WTC11 (cell line): Measurements from ENCODE around the gene OR51F1. TPM values are rescaled to one million over a fixed set of nuclear protein-coding genes. Genes with fewer than 3 reads are reported as not detected.

Source experiments
- ATAC-seq: fragments of 200-7000 bp; cut with Tn5 transposase; 2 replicates; pipeline ENCODE4 v1.10.0; 2021; ENCODE audit warnings: mild to moderate bottlenecking, moderate library complexity
- CTCF ChIA-PET: fragments of 300-600 bp; sonication (Branson Sonifier 250); formaldehyde crosslinking; loops from one replicate; lab custom pipeline; 2021; ENCODE audit warnings: antibody characterized with exemption; lab: Charles Lee
- POLR2A ChIA-PET: fragments of 350-600 bp; sonication (Branson Sonifier 250); formaldehyde crosslinking; loops from one replicate; lab custom pipeline; 2021; ENCODE audit warnings: antibody characterized with exemption; lab: Charles Lee
- DNase-seq: peaks from one replicate; pipeline ENCODE4 v3.0.0; 2021; ENCODE audit warnings: low spot score
- H3K27ac Mint-ChIP-seq: 2 replicates; pipeline ENCODE4 v1.8.0; 2021; ENCODE audit warnings: mixed read lengths
- H3K27me3 Mint-ChIP-seq: 2 replicates; pipeline ENCODE4 v1.8.0; 2021; ENCODE audit warnings: low read depth, mild to moderate bottlenecking, moderate library complexity, mixed read lengths
- H3K36me3 Mint-ChIP-seq: 2 replicates; pipeline ENCODE4 v1.8.0; 2021; ENCODE audit warnings: mixed read lengths
- H3K4me1 Mint-ChIP-seq: 2 replicates; pipeline ENCODE4 v1.8.0; 2022; ENCODE audit warnings: mixed read lengths
- H3K4me3 Mint-ChIP-seq: 2 replicates; pipeline ENCODE4 v1.8.0; 2021; ENCODE audit warnings: mild to moderate bottlenecking, moderate library complexity, mixed read lengths
- H3K9me3 Mint-ChIP-seq: 2 replicates; pipeline ENCODE4 v1.8.0; 2021; ENCODE audit warnings: mixed read lengths
- AR ChIP-seq: fragments of 250-450 bp; sonication (Bioruptor Pico); IDR thresholded peaks from 2 replicates; pipeline ENCODE4 v1.9.0; 2021; ENCODE audit warnings: mild to moderate bottlenecking
- CREB1 ChIP-seq: sonication (generic); formaldehyde crosslinking; IDR thresholded peaks from 2 replicates; pipeline ENCODE4 v1.8.0; 2023; ENCODE audit warnings: mild to moderate bottlenecking, missing genetic modification reagents
- HMGA2 ChIP-seq: fragments of 250-450 bp; sonication (Bioruptor Pico); IDR thresholded peaks from 2 replicates; pipeline ENCODE4 v1.4.0; 2021; ENCODE audit warnings: mild to moderate bottlenecking, moderate library complexity
- HMGXB4 ChIP-seq: sonication (generic); formaldehyde crosslinking; IDR thresholded peaks from 2 replicates; pipeline ENCODE4 v1.8.1; 2023; ENCODE audit warnings: mild to moderate bottlenecking, moderate library complexity, missing genetic modification reagents
- NFYB ChIP-seq: sonication (generic); formaldehyde crosslinking; conservative IDR thresholded peaks from 2 replicates; pipeline ENCODE4 v1.8.0; 2022; ENCODE audit warnings: low read depth, missing genetic modification reagents
- NR3C1 ChIP-seq: sonication (generic); formaldehyde crosslinking; conservative IDR thresholded peaks from 2 replicates; pipeline ENCODE4 v1.8.1; 2023; ENCODE audit warnings: low read depth, mild to moderate bottlenecking, missing genetic modification reagents
- OVOL2 ChIP-seq: fragments of 250-450 bp; sonication (Bioruptor Pico); IDR thresholded peaks from 2 replicates; pipeline ENCODE4 v1.9.0; 2021; ENCODE audit warnings: mild to moderate bottlenecking, borderline replicate concordance
- RORB ChIP-seq: fragments of 250-450 bp; sonication (Bioruptor Pico); IDR thresholded peaks from 2 replicates; pipeline ENCODE4 v1.9.0; 2021; ENCODE audit warnings: mild to moderate bottlenecking
- TCF7 ChIP-seq: sonication (generic); formaldehyde crosslinking; IDR thresholded peaks from 2 replicates; pipeline ENCODE4 v1.8.0; 2022; ENCODE audit warnings: mild to moderate bottlenecking, low read depth, missing genetic modification reagents, moderate library complexity
- ZBTB43 ChIP-seq: sonication (generic); formaldehyde crosslinking; IDR thresholded peaks from 2 replicates; pipeline ENCODE4 v1.8.1; 2023; ENCODE audit warnings: mild to moderate bottlenecking, missing genetic modification reagents
- ZNF317 ChIP-seq: sonication (generic); formaldehyde crosslinking; IDR thresholded peaks from 2 replicates; pipeline ENCODE4 v1.8.1; 2023; ENCODE audit warnings: low read depth, mild to moderate bottlenecking, moderate library complexity, missing genetic modification reagents, borderline replicate concordance
- ZNF396 ChIP-seq: fragments of 250-450 bp; sonication (Bioruptor Pico); IDR thresholded peaks from 2 replicates; pipeline ENCODE4 v1.8.0; 2021; ENCODE audit warnings: mild to moderate bottlenecking, moderate library complexity, borderline replicate concordance
- ZNF423 ChIP-seq: fragments of 250-450 bp; sonication (Bioruptor Pico); IDR thresholded peaks from 2 replicates; pipeline ENCODE4 v2.1.2; 2022; ENCODE audit warnings: mild to moderate bottlenecking, moderate library complexity
- ZNF512 ChIP-seq: sonication (generic); formaldehyde crosslinking; IDR thresholded peaks from 2 replicates; pipeline ENCODE4 v1.8.1; 2022; ENCODE audit warnings: missing genetic modification reagents, borderline replicate concordance
- ZNF671 ChIP-seq: fragments of 250-450 bp; sonication (Bioruptor Pico); IDR thresholded peaks from 2 replicates; pipeline ENCODE4 v1.8.0; 2021; ENCODE audit warnings: mild to moderate bottlenecking
- total RNA-seq: library from RNA; stranded (reverse); gene quantifications from 3 replicates; pipeline ENCODE4 v1.2.3, GENCODE V29; 2021
- TF ChIP-seq, protein P1 (sequence below): sonication (generic); formaldehyde crosslinking; IDR thresholded peaks from 2 replicates; pipeline ENCODE4 v1.8.0; 2022; ENCODE audit warnings: mild to moderate bottlenecking, missing genetic modification reagents
- TF ChIP-seq, protein P2 (sequence below): sonication (generic); formaldehyde crosslinking; IDR thresholded peaks from 2 replicates; pipeline ENCODE4 v1.8.1; 2023; ENCODE audit warnings: mild to moderate bottlenecking, missing genetic modification reagents, borderline replicate concordance
- TF ChIP-seq, protein P3 (sequence below): sonication (generic); formaldehyde crosslinking; conservative IDR thresholded peaks from 2 replicates; pipeline ENCODE4 v1.8.1; 2023; ENCODE audit warnings: mild to moderate bottlenecking, low read depth, missing genetic modification reagents, moderate library complexity

OR51F1 gene
- total RNA-seq, 1 experiment from 2014 or later: not detected

- TF ChIP-seq ZBTB43 (CRISPR knock-in tag): no peak
- TF ChIP-seq, protein P1, sequence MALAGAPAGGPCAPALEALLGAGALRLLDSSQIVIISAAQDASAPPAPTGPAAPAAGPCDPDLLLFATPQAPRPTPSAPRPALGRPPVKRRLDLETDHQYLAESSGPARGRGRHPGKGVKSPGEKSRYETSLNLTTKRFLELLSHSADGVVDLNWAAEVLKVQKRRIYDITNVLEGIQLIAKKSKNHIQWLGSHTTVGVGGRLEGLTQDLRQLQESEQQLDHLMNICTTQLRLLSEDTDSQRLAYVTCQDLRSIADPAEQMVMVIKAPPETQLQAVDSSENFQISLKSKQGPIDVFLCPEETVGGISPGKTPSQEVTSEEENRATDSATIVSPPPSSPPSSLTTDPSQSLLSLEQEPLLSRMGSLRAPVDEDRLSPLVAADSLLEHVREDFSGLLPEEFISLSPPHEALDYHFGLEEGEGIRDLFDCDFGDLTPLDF (CRISPR knock-in tag): no peak
- TF ChIP-seq, all 79 proteins: peak for 0
Observed at GRCh38 chr11:4809246-4809645, 39.5 kb upstream of the OR51F1 start (continued).

DNA sequence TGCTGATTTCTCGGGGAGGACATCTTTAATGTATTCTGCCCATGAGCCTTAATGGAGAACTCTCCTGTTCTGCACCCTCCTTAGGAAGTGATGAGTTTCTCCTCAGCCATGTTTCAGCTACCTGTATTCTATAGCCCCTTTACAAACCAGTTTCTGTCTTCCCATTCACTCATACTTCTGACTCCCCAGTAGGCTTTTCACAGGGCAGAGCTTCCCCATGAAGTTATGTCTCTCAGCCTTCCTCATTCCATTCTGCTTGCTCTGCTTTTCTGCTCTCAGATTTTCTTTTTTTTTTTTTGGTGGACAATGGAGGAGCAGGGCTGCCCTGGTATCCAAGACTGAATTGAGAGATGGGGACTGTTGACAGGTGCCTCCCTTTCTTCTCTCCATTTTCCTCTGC lies 38.7 kb upstream of the OR51F1 start:
- Mint-ChIP-seq H3K27ac (no peak overlapping the region), H3K4me1 (no peaks in the 10 kb centered on the region), H3K27me3 (peaks cover 4% of the 10 kb centered on the region; the same call in 1 of the 2 replicates), H3K36me3 (no peaks in the 10 kb centered on the region), H3K9me3 (no peaks in the 10 kb centered on the region), H3K4me3 (no peak overlapping the region)
- no peak for ATAC-seq
- POLR2A ChIA-PET: no interaction called here
- TF ChIP-seq ZNF423 (CRISPR knock-in tag) (no peak), RORB (CRISPR knock-in tag) (no peak), ZNF512 (CRISPR knock-in tag) (no peak), TCF7 (CRISPR knock-in tag) (no peak), AR (CRISPR knock-in tag) (no peak), NR3C1 (CRISPR knock-in tag) (no peak), HMGA2 (CRISPR knock-in tag) (no peak)
- TF ChIP-seq, protein P2, sequence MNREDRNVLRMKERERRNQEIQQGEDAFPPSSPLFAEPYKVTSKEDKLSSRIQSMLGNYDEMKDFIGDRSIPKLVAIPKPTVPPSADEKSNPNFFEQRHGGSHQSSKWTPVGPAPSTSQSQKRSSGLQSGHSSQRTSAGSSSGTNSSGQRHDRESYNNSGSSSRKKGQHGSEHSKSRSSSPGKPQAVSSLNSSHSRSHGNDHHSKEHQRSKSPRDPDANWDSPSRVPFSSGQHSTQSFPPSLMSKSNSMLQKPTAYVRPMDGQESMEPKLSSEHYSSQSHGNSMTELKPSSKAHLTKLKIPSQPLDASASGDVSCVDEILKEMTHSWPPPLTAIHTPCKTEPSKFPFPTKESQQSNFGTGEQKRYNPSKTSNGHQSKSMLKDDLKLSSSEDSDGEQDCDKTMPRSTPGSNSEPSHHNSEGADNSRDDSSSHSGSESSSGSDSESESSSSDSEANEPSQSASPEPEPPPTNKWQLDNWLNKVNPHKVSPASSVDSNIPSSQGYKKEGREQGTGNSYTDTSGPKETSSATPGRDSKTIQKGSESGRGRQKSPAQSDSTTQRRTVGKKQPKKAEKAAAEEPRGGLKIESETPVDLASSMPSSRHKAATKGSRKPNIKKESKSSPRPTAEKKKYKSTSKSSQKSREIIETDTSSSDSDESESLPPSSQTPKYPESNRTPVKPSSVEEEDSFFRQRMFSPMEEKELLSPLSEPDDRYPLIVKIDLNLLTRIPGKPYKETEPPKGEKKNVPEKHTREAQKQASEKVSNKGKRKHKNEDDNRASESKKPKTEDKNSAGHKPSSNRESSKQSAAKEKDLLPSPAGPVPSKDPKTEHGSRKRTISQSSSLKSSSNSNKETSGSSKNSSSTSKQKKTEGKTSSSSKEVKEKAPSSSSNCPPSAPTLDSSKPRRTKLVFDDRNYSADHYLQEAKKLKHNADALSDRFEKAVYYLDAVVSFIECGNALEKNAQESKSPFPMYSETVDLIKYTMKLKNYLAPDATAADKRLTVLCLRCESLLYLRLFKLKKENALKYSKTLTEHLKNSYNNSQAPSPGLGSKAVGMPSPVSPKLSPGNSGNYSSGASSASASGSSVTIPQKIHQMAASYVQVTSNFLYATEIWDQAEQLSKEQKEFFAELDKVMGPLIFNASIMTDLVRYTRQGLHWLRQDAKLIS (CRISPR knock-in tag): no peak
- DNase-seq: no peak
- CTCF ChIA-PET: no interaction called here

DNA sequence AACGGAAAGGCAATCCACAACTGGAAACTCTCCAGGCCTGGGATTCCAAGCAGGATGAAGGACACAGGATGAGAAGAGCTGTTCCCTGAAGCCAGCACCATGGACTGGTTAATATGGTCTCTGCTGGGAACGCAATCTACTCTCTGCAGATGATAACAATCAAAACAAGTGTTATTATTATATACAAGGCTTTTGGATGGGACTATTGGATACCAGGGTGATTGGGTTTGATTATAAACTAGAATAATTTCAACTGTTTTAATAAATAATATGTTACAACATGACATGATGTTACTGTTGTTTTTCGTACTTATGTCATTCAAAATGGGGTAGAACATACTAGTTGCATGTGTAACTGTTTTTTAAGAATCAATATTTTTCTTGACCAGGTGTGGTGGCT lies 34.5 kb upstream of the OR51F1 start, which contains the start of gene OR52R1:
Gene OR52R1 (minus strand): TSS at position 101 of the 400 bp plus-strand sequence. CDS start 0 bp downstream, at position 101.
- CTCF ChIA-PET: no interaction called here
- POLR2A ChIA-PET: no interaction called here
- DNase-seq: no peak
- Mint-ChIP-seq H3K4me1 (no peaks in the 10 kb centered on the region), H3K27me3 (peaks cover 4% of the 10 kb centered on the region; the same call in 1 of the 2 replicates), H3K36me3 (no peaks in the 10 kb centered on the region), H3K4me3 (no peak within 1 kb of the TSS), H3K27ac (no peak within 1 kb of the TSS), H3K9me3 (no peaks in the 10 kb centered on the region)
- no peak for ATAC-seq
- no peak for TF ChIP-seq HMGXB4 (CRISPR knock-in tag)
- TF ChIP-seq ZNF317: no peak
- TF ChIP-seq OVOL2 (CRISPR knock-in tag): no peak
- TF ChIP-seq ZNF396 (CRISPR knock-in tag): no peak
- TF ChIP-seq ZNF423 (CRISPR knock-in tag): no peak
- no peak for TF ChIP-seq NFYB
- TF ChIP-seq, protein P3, sequence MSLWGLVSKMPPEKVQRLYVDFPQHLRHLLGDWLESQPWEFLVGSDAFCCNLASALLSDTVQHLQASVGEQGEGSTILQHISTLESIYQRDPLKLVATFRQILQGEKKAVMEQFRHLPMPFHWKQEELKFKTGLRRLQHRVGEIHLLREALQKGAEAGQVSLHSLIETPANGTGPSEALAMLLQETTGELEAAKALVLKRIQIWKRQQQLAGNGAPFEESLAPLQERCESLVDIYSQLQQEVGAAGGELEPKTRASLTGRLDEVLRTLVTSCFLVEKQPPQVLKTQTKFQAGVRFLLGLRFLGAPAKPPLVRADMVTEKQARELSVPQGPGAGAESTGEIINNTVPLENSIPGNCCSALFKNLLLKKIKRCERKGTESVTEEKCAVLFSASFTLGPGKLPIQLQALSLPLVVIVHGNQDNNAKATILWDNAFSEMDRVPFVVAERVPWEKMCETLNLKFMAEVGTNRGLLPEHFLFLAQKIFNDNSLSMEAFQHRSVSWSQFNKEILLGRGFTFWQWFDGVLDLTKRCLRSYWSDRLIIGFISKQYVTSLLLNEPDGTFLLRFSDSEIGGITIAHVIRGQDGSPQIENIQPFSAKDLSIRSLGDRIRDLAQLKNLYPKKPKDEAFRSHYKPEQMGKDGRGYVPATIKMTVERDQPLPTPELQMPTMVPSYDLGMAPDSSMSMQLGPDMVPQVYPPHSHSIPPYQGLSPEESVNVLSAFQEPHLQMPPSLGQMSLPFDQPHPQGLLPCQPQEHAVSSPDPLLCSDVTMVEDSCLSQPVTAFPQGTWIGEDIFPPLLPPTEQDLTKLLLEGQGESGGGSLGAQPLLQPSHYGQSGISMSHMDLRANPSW (CRISPR knock-in tag): no peak
- TF ChIP-seq ZNF671: no peak
- TF ChIP-seq CREB1 (CRISPR knock-in tag): no peak
